DMS 273 (cell line): ENCODE measurements around the gene MED9.

Experiments
- DNase-seq: peaks from one replicate; lab custom pipeline; 2025; ENCODE audit not compliant: unreplicated experiment; lab: John Stamatoyannopoulos, UW

The MED9 gene

GRCh38 chr17:17532991-17533390, 56.2 kb downstream of the MED9 start:
- DNase-seq: no peak

GRCh38 chr17:17533901-17534441, 57.2 kb downstream of the MED9 start:
- no peak for DNase-seq

GRCh38 chr17:17535957-17536356, 59.2 kb downstream of the MED9 start:
- DNase-seq: no peak

DNA sequence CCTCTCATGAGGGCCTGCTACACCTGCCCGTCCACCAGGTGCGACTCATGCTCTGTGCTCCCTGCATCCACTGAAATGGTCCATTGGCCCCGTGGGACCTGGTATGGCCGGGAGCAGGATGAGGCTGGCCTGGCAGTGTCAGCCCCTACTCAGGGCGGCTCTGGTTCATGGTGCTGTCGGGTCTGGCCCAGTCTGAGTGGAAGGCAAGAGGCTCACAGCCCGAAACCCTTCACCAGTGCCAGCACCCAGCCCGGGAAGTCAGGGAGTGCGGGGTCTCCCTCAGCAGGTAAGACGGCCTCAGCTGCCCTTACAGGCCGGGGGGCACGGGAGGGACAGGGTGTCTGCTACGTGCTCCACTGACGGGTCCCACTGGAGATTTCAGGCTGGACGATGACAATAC, 59.9 kb downstream of the MED9 start:
- DNase-seq: no peak

- no peak for DNase-seq
These were observed 60.7 kb downstream of the MED9 start for GRCh38 chr17:17537311-17538099.

GRCh38 chr17:17538417-17539391, 61.9 kb downstream of the MED9 start:
- peak; percentile 79 for DNase-seq

DNA sequence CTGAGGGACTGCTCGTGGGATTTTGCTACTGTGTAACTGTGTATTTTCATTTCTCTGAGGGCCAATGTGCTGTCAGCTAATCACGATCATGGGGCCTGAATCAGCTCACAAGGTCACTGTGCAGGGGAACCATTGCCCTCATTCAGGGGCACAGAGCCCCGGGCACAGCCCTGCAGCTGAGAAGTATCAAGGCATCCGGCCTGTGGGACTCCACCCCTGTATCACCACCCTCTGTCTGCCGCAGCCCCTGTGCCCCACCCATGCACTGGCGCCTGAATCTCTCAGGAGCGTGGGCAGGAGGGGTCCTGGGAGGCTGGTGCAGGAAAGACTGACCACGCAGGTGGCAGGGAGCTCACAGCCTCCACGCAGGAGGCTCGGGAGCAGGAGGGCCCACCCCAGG, 62.8 kb downstream of the MED9 start:
- no peak for DNase-seq

DNA sequence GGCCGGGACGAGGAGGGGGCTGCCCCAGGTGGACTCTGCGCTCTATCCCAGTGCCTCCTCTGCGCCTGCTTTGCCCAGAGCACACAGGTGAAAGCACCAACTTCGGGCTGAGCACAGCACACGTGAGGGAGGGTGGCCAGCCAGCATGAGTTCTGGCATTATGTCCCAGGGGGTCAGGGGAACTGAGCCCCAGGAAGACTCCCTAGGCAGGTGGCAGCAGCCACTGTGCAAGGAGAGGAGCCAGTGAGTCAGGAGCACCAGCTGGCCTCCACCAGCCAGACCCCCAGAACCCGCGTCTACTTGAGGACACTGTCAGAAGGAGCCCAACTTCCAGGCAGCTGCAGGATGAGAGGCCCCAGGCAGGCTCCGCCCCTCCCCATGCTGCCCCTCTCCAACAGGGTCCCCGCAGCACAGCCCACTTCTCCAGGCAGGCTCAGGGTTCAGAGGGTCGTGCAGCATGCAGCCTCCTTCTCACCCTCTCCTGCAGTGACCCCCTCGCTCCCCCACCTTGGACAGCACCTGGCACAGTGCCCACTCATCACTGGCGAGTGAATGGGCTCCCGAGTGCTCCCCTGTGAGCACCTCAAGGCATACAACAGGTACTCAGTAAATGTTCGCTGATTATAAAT, 63.6 kb downstream of the MED9 start:
- DNase-seq: peak; percentile 51

DNA sequence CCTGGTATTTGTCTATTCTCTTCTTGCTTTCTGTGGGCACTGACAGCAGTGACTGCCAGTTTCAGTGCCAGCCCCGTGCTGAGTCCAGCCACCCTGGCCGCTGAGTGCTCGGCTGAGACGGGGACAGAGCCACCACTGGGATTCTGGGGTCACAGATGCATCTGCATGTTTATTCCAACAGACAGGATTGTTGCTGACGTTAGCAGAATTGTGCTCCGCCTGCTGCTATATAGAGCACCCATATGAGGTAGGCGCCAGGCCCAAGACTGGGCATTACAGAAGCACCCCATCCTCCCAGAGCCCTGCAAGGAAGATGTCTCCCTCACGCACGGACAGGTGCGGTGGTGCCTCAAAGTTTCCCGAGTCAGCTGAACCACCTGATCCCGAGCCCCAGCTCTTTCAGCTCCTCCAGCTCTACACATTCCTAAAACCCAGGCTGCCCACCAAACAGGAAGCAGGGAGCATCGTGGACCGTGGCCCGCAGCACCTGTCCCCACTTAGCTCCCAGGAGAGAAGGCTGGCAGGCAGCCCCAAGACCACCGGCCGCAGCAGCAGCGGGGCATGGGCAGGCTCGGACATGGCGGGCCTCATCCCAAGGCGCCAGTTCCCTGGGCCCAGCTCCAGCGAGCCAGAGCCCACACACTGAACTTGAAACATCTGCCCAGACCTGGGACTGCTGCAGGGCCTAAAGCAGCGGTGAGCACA, 64.3 kb downstream of the MED9 start:
- DNase-seq: peak; percentile 53

DNA sequence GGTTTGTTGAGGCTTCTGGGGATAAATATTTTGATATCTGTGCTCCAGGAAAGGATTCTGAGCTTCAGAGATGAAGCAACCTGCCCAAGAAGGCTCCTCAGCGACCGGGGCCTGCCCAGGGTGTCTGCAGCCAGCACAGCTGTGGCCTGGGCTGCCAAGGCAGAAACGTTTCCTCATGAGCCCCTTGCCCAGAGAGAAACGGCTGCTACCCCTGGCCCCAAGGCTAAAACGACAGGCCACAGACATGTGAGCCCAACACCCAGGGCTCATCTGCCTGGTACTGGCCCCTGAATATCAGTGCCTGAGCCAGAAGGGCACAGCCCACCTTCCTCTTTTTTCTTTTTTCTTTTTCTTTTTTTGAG, 64.8 kb downstream of the MED9 start:
- no peak for DNase-seq
